ENCODE data around the gene KCTD13. TPM values are rescaled to one million over a fixed set of nuclear protein-coding genes. Genes with fewer than 3 reads are reported as not detected.
"Not testable (repeated sequence)": the region's sequence is repeated elsewhere in the genome, so short reads cannot be mapped to it uniquely, and the experiment has no call there.

The KCTD13 gene
- total RNA-seq, 1 experiment from 2014 or later: 32.4 TPM

DNA sequence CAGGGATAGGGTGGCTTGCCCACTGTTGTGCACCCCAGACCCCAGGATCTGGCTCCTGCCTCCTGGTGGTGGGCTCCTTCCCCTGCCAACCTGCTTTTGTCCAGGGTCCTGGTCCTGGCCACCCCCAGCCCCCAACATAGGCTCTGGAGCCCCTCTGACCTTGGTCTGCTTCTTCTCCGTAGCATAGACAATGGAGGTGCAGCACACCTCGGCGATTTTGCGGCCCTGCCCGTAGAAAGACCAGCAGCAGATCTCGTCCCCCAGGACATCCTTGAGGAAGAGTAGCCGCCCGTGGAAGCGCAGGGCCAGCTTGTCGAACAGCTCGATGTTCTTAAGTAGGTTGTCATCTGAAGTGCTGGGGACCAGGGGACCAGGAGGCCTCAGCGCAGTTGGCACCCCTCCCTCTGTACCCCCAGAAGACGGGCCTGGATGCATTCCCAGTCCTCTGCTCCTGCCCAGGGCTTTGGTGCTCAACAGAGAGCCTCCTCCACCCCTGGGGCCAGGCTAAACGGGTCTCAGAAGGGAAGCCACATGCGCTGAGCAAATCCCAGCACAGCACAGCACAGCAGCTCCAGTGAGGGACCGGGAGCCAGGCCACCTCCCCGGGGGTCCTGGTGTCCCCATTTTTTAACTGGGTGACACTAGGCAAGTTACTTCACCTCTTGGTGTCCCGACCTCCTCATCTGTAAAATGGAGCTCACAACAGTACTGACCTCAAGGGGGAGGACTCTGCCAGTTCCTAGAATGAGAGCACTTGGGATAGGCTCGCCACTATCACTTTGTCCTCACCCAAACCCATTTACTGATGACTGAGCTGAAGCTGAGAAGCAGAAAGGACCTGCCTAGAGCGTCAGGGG lies 15.0 kb downstream of the KCTD13 start:
- no peaks in the 10 kb centered on the region for H3K36me3 ChIP-seq (ENCODE audit: insufficient read depth, low read length, poor library complexity, severe bottlenecking)

DNA sequence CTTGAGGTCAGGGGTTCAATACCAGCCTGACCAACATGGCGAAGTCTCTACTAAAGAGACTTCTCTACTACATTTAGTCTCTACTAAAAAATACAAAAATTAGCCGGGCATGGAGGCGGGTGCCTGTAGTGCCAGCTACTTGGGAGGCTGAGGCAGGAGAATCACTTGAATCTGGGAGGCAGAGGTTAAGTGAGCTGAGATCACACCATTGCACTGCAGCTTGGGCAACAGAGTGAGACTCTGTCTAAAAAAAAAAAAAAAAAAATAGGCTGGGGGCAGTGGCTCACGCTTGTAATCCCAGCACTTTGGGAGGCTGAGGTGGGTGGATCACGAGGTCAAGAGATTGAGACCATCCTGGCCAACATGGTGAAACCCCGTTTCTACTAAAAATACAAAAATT lies 16.2 kb downstream of the KCTD13 start:
- H3K9me3 ChIP-seq (ENCODE audit: low read depth, low read length, poor library complexity, severe bottlenecking); H3K36me3 ChIP-seq (ENCODE audit: insufficient read depth, low read length, poor library complexity, severe bottlenecking); H3K27me3 ChIP-seq (replicated peaks; ENCODE audit: insufficient read depth, low read depth, low read length, poor library complexity); intact Hi-C loops (cut with micrococcal nuclease; ENCODE audit: unreplicated experiment); H3K4me1 ChIP-seq (ENCODE audit: insufficient read depth, low read length, poor library complexity, severe bottlenecking); H3K4me3 ChIP-seq (ENCODE audit: low read depth, low read length, poor library complexity, severe bottlenecking); BruUV-seq (replicated peaks); DNase-seq (ENCODE audit: low spot score); H3K27ac ChIP-seq (ENCODE audit: low read depth, low read length, poor library complexity, severe bottlenecking); POLR2A ChIA-PET (ENCODE audit: low non-redundant PET): not testable (repeated sequence)
- CTCF ChIA-PET: interaction anchor here (0.7 kb wide), 1 partner anchor 32 kb away, joined by 9 read pairs; no protein-coding TSS in a partner anchor

More for the DNA sequence above, 15.0 kb downstream of the KCTD13 start:
- no peaks in the 10 kb centered on the region for H3K4me1 ChIP-seq (ENCODE audit: insufficient read depth, low read length, poor library complexity, severe bottlenecking)
- H3K9me3 ChIP-seq (ENCODE audit: low read depth, low read length, poor library complexity, severe bottlenecking): no peaks in the 10 kb centered on the region
- ChIA-PET POLR2A (ENCODE audit: low non-redundant PET) (no interaction called here), CTCF (no interaction called here)
- DNase-seq (ENCODE audit: low spot score): no peak
- no TSS peak for BruUV-seq (replicated peaks)
- no peak for TF ChIP-seq EZH2 (IDR thresholded peaks at IDR 0.05; ENCODE audit: borderline replicate concordance, low read depth, low read length, poor library complexity, severe bottlenecking)
- TF ChIP-seq, protein P1, sequence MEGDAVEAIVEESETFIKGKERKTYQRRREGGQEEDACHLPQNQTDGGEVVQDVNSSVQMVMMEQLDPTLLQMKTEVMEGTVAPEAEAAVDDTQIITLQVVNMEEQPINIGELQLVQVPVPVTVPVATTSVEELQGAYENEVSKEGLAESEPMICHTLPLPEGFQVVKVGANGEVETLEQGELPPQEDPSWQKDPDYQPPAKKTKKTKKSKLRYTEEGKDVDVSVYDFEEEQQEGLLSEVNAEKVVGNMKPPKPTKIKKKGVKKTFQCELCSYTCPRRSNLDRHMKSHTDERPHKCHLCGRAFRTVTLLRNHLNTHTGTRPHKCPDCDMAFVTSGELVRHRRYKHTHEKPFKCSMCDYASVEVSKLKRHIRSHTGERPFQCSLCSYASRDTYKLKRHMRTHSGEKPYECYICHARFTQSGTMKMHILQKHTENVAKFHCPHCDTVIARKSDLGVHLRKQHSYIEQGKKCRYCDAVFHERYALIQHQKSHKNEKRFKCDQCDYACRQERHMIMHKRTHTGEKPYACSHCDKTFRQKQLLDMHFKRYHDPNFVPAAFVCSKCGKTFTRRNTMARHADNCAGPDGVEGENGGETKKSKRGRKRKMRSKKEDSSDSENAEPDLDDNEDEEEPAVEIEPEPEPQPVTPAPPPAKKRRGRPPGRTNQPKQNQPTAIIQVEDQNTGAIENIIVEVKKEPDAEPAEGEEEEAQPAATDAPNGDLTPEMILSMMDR (conservative IDR thresholded peaks at IDR 0.05; ENCODE audit: low read depth, low read length): no peak
- no peak overlapping the region for H3K4me3 ChIP-seq (ENCODE audit: low read depth, low read length, poor library complexity, severe bottlenecking)
- no peak overlapping the region for H3K27ac ChIP-seq (ENCODE audit: low read depth, low read length, poor library complexity, severe bottlenecking)
- intact Hi-C loops (cut with micrococcal nuclease; ENCODE audit: unreplicated experiment): no loop called here
- H3K27me3 ChIP-seq (replicated peaks; ENCODE audit: insufficient read depth, low read depth, low read length, poor library complexity): no peaks in the 10 kb centered on the region

DNA sequence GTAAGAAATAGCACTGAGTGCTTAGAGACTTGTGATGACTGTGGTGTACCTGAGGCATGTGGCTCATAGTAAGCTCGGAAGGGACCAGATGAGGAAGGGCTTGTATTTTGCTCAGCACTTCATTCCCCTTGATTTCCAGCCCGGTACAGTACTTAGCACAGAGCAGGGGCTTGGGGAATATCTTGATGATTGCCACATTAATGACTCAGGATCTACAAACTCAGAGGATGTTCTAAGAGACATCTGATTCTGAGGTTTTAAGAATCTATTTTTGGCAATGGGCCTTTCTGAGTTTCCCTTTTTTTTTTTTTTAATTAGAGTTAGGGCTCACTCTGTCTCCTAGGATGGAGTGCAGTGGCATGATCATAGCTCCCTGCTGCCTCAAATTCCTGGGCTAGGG lies 16.6 kb downstream of the KCTD13 start:
- ChIA-PET POLR2A (ENCODE audit: low non-redundant PET) (no interaction called here), CTCF (no interaction called here)
- no peak overlapping the region for H3K4me3 ChIP-seq (ENCODE audit: low read depth, low read length, poor library complexity, severe bottlenecking)
- H3K27me3 ChIP-seq (replicated peaks; ENCODE audit: insufficient read depth, low read depth, low read length, poor library complexity): no peaks in the 10 kb centered on the region
- BruUV-seq (replicated peaks): no TSS peak
- intact Hi-C loops (cut with micrococcal nuclease; ENCODE audit: unreplicated experiment): no loop called here
- no peaks in the 10 kb centered on the region for H3K36me3 ChIP-seq (ENCODE audit: insufficient read depth, low read length, poor library complexity, severe bottlenecking)
- TF ChIP-seq EZH2 (IDR thresholded peaks at IDR 0.05; ENCODE audit: borderline replicate concordance, low read depth, low read length, poor library complexity, severe bottlenecking): no peak
- TF ChIP-seq, protein P1 (conservative IDR thresholded peaks at IDR 0.05; ENCODE audit: low read depth, low read length): no peak
- no peak overlapping the region for H3K27ac ChIP-seq (ENCODE audit: low read depth, low read length, poor library complexity, severe bottlenecking)
- DNase-seq (ENCODE audit: low spot score): no peak
- no peaks in the 10 kb centered on the region for H3K9me3 ChIP-seq (ENCODE audit: low read depth, low read length, poor library complexity, severe bottlenecking)
- H3K4me1 ChIP-seq (ENCODE audit: insufficient read depth, low read length, poor library complexity, severe bottlenecking): no peaks in the 10 kb centered on the region

Measured in A673 (cell line).